ENCODE measurements around the gene MS4A7.
"Not testable (repeated sequence)": the region's sequence is repeated elsewhere in the genome, so short reads cannot be mapped to it uniquely, and the experiment has no call there.

The MS4A7 gene

GRCh38 chr11:60378354-60378753 is at the start of gene MS4A7:
MS4A7 (plus strand) TSS chr11:60378532; CDS start chr11:60383142, 4,610 bp downstream.
- no peak for DNase-seq (ENCODE audit: low read depth)

GRCh38 chr11:60332846-60333245 is 45.5 kb upstream of the MS4A7 start:
- DNase-seq (ENCODE audit: low read depth), result no peak

GRCh38 chr11:60334005-60334620 is 44.2 kb upstream of the MS4A7 start:
- DNase-seq (ENCODE audit: low read depth), result peak; percentile 55

- DNase-seq (ENCODE audit: low read depth), result no peak
Observed at GRCh38 chr11:60336767-60337391, 41.5 kb upstream of the MS4A7 start.

- DNase-seq (ENCODE audit: low read depth), result no peak
Observed at GRCh38 chr11:60338053-60338452, 40.3 kb upstream of the MS4A7 start.

GRCh38 chr11:60339356-60339755 is 39.0 kb upstream of the MS4A7 start:
- DNase-seq (ENCODE audit: low read depth), result no peak

GRCh38 chr11:60343094-60343704 is 35.1 kb upstream of the MS4A7 start:
- no peak for DNase-seq (ENCODE audit: low read depth)

GRCh38 chr11:60344146-60344545 is 34.2 kb upstream of the MS4A7 start:
- no peak for DNase-seq (ENCODE audit: low read depth)

GRCh38 chr11:60345489-60345888 is 32.8 kb upstream of the MS4A7 start:
- no peak for DNase-seq (ENCODE audit: low read depth)

GRCh38 chr11:60347084-60347797 is 31.1 kb upstream of the MS4A7 start:
- DNase-seq (ENCODE audit: low read depth), result no peak

GRCh38 chr11:60348116-60348515 is 30.2 kb upstream of the MS4A7 start:
- DNase-seq (ENCODE audit: low read depth), result no peak

GRCh38 chr11:60349990-60350389 is 28.3 kb upstream of the MS4A7 start:
- no peak for DNase-seq (ENCODE audit: low read depth)

- no peak for DNase-seq (ENCODE audit: low read depth)
Observed at GRCh38 chr11:60357771-60358170, 20.6 kb upstream of the MS4A7 start.

GRCh38 chr11:60360621-60361020 is 17.7 kb upstream of the MS4A7 start:
- no peak for DNase-seq (ENCODE audit: low read depth)

GRCh38 chr11:60362241-60362640 is 16.1 kb upstream of the MS4A7 start:
- DNase-seq (ENCODE audit: low read depth), result no peak

- DNase-seq (ENCODE audit: low read depth), result peak; percentile 38
Observed at GRCh38 chr11:60363542-60364470, 14.5 kb upstream of the MS4A7 start.

GRCh38 chr11:60366262-60366904 is 11.9 kb upstream of the MS4A7 start:
- DNase-seq (ENCODE audit: low read depth), result not testable (repeated sequence)

GRCh38 chr11:60367009-60367408 is 11.3 kb upstream of the MS4A7 start:
- no peak for DNase-seq (ENCODE audit: low read depth)

- no peak for DNase-seq (ENCODE audit: low read depth)
Observed at GRCh38 chr11:60367896-60368295, 10.4 kb upstream of the MS4A7 start.

- no peak for DNase-seq (ENCODE audit: low read depth)
Observed at GRCh38 chr11:60370252-60370810, 8.0 kb upstream of the MS4A7 start.

- no peak for DNase-seq (ENCODE audit: low read depth)
Observed at GRCh38 chr11:60370811-60371298, 7.5 kb upstream of the MS4A7 start.
